K562 (cell line): ENCODE results near the gene KCNJ10. TPM values are rescaled to one million over a fixed set of nuclear protein-coding genes. Genes with fewer than 3 reads are reported as not detected.

Source experiments
- ATAC-seq: fragments of 200-7000 bp; cut with Tn5 transposase; 3 replicates; pipeline ENCODE4 v1.9.1; 2020; ENCODE audit warnings: moderate library complexity
- BruUV-seq: library from RNA; stranded (reverse); fragments of 400-500 nt; replicated peaks from 2 replicates; lab custom pipeline; 2021; lab: Mats Ljungman, UMichigan
- CTCF ChIA-PET: fragments of 300-600 bp; formaldehyde crosslinking; extraction: SDS; loops from one replicate; lab custom pipeline; 2021; ENCODE audit warnings: low intra/inter-chr PET ratio; lab: Yijun Ruan, JAX
- POLR2A ChIA-PET: fragments of 300-600, 350-650 bp; sonication (Branson Sonifier 250); formaldehyde crosslinking; extraction: SDS; loops from one replicate; lab custom pipeline; 2021; ENCODE audit warnings: antibody characterized with exemption, inconsistent platforms; lab: Yijun Ruan, JAX
- DNase-seq, 4 experiments: peaks; one replicate each; pipeline versions ENCODE4 v3.0.0 to v3.0.0-alpha.2; 2011 to 2018; ENCODE audit warnings: low spot score in 3 of 4, mixed read lengths in 3 of 4; ENCODE audit errors: extremely low read depth in 1 of 4
- FAIRE-seq: peaks from 2 replicates; lab custom pipeline; 2011; peaks lifted over from hg19 to GRCh38; lab: Jason Lieb, UNC
- H2AFZ ChIP-seq: 2 replicates; pipeline ENCODE4 v1.6.0; 2011; ENCODE audit warnings: low read depth, low read length, control low read depth, inconsistent platforms
- H3K27ac ChIP-seq: fragments of 200-600 bp; 3 replicates; pipeline ENCODE4 v1.8.0; 2011; ENCODE audit warnings: low read depth, mild to moderate bottlenecking, control low read depth, inconsistent platforms, low read length, moderate library complexity, mixed read lengths; ENCODE audit errors: extremely low read depth
- H3K27me3 ChIP-seq, 2 experiments: fragments of 300-600 bp in 1 of 2; 2 replicates in 1 of 2; 3 replicates in 1 of 2; pipeline versions ENCODE4 v1.6.0 to v1.8.0; 2011; ENCODE audit warnings: inconsistent platforms in 2 of 2, low read length in 2 of 2, mild to moderate bottlenecking in 1 of 2, mixed read lengths in 1 of 2, moderate library complexity in 1 of 2; ENCODE audit not compliant: control insufficient read depth in 2 of 2, insufficient read depth in 2 of 2
- H3K36me3 ChIP-seq: fragments of 300-600 bp; 3 replicates; pipeline ENCODE4 v1.8.0; 2011; ENCODE audit warnings: mild to moderate bottlenecking, low read length, inconsistent platforms; ENCODE audit not compliant: control insufficient read depth, insufficient read depth
- H3K4me1 ChIP-seq, 2 experiments: fragments of 200-600 bp in 1 of 2; replicated peaks in 1 of 2; 2 replicates in 1 of 2; 3 replicates in 1 of 2; pipeline versions ENCODE4 v1.5.1 to v1.8.0; 2011; ENCODE audit warnings: inconsistent platforms in 2 of 2, low read length in 2 of 2, mild to moderate bottlenecking in 1 of 2, mixed read lengths in 1 of 2, moderate library complexity in 1 of 2; ENCODE audit not compliant: control insufficient read depth in 2 of 2, insufficient read depth in 2 of 2
- H3K4me2 ChIP-seq: 2 replicates; pipeline ENCODE4 v1.6.1; 2011; ENCODE audit warnings: low read length, control low read depth, inconsistent platforms, mixed read lengths; ENCODE audit not compliant: insufficient read depth
- H3K4me3 ChIP-seq: fragments of 200-600 bp; sonication (generic), shearing (Covaris generic); 2 replicates; pipeline ENCODE4 v1.5.1; 2016; ENCODE audit warnings: control low read depth, inconsistent platforms
- H3K79me2 ChIP-seq: fragments of 200-600 bp; 3 replicates; pipeline ENCODE4 v1.8.0; 2011; ENCODE audit warnings: low read length, inconsistent platforms; ENCODE audit not compliant: control insufficient read depth, insufficient read depth
- H3K9ac ChIP-seq, 2 experiments: 2 replicates each; pipeline versions ENCODE4 v1.6.0 to v1.6.1; 2011; ENCODE audit warnings: low read depth in 2 of 2, low read length in 2 of 2, control low read depth in 1 of 2, inconsistent platforms in 1 of 2, mild to moderate bottlenecking in 1 of 2, mixed read lengths in 1 of 2; ENCODE audit not compliant: insufficient read depth in 1 of 2
- H3K9me1 ChIP-seq: one replicate; pipeline ENCODE4 v1.6.0; 2011; ENCODE audit warnings: inconsistent platforms, mild to moderate bottlenecking, low read length, moderate library complexity; ENCODE audit not compliant: control insufficient read depth, insufficient read depth
- H3K9me3 ChIP-seq: replicated peaks from 2 replicates; pipeline ENCODE4 v1.5.1; 2011; ENCODE audit warnings: low read depth, low read length, inconsistent platforms; ENCODE audit not compliant: control insufficient read depth, insufficient read depth
- H4K20me1 ChIP-seq: replicated peaks from 2 replicates; pipeline ENCODE4 v1.6.1; 2011; ENCODE audit warnings: low read length, inconsistent platforms, mixed read lengths; ENCODE audit not compliant: control insufficient read depth, insufficient read depth
- CBX5 ChIP-seq: IDR thresholded peaks from 2 replicates; pipeline ENCODE4 v1.6.1; 2014; ENCODE audit warnings: low read depth, borderline replicate concordance
- ERF ChIP-seq: fragments of 450-650 bp; formaldehyde crosslinking; IDR thresholded peaks from 2 replicates; pipeline ENCODE4 v1.4.0; 2020; ENCODE audit warnings: mild to moderate bottlenecking, mixed read lengths
- NR2C1 ChIP-seq, 2 experiments: fragments of 450-650 bp; IDR thresholded peaks; 2 replicates each; pipeline ENCODE4 v1.6.1; 2017; ENCODE audit warnings: mild to moderate bottlenecking in 2 of 2, antibody characterized with exemption in 1 of 2, inconsistent platforms in 1 of 2, missing compliant biosample characterization in 1 of 2, missing genetic modification characterization in 1 of 2
- NUFIP1 ChIP-seq: fragments of 450-650 bp; IDR thresholded peaks from 2 replicates; pipeline ENCODE4 v1.6.1; 2018; ENCODE audit not compliant: partially characterized antibody
- RAD51 ChIP-seq: fragments of 450-650 bp; IDR thresholded peaks from 2 replicates; pipeline ENCODE4 v1.7.1; 2016; ENCODE audit warnings: low read depth, mild to moderate bottlenecking, borderline replicate concordance
- RBBP5 ChIP-seq: fragments of 200-600 bp; sonication (generic); IDR thresholded peaks from 2 replicates; pipeline ENCODE4 v1.6.1; 2012; ENCODE audit warnings: borderline replicate concordance, mild to moderate bottlenecking, low read length, control low read depth, inconsistent platforms; ENCODE audit not compliant: insufficient read depth, poor library complexity, severe bottlenecking
- REST ChIP-seq, 2 experiments: fragments of 450-650 bp; formaldehyde crosslinking in 1 of 2; IDR thresholded peaks; 2 replicates each; pipeline versions ENCODE4 v1.4.0 to v1.6.1; 2014 to 2020; ENCODE audit warnings: mild to moderate bottlenecking in 2 of 2, borderline replicate concordance in 1 of 2, low read depth in 1 of 2
- TAF15 ChIP-seq: fragments of 200-400 bp; formaldehyde crosslinking; IDR thresholded peaks from 2 replicates; pipeline ENCODE4 v1.6.1; 2017; ENCODE audit warnings: mild to moderate bottlenecking, low read depth, low read length, moderate library complexity
- ZNF277 ChIP-seq: fragments of 250-450 bp; sonication (Bioruptor Pico); IDR thresholded peaks from 2 replicates; pipeline ENCODE4 v1.8.0; 2022; ENCODE audit warnings: inconsistent platforms, mild to moderate bottlenecking, moderate library complexity, borderline replicate concordance
- ZNF41 ChIP-seq: fragments of 250-450 bp; sonication (Bioruptor Pico); conservative IDR thresholded peaks from 2 replicates; pipeline ENCODE4 v1.4.0; 2020; ENCODE audit warnings: mild to moderate bottlenecking
- WGBS: fragments of 100-300 bp; shearing (Covaris generic); methylation state at CpG from one replicate; pipeline ENCODE4 v1.1.6; 2016; ENCODE audit warnings: low coverage, mixed read lengths; ENCODE audit not compliant: insufficient coverage; ENCODE audit errors: missing lambda C conversion rate; 5-methylcytosine and 5-hydroxymethylcytosine counted together
- in situ Hi-C: fragments of 300-500 bp; cut with MboI; formaldehyde crosslinking; loops from 4 replicates; pipeline ENCODE4 v1.15.0; 2018; ENCODE audit warnings: inconsistent platforms, mixed read lengths
- intact Hi-C: fragments of 100-400 bp; cut with micrococcal nuclease; formaldehyde crosslinking; loops from 2 replicates; pipeline ENCODE4 v1.14.2; 2022
- polyA plus RNA-seq, 8 experiments: library from polyadenylated mRNA; depleted of rRNA in 4 of 8; stranded (reverse) in 5 of 8; unstranded in 3 of 8; fragments of >200 nt; fragmentation: Nextera tagmentation in 2 of 8; fragmentation: Illumina TruSeq in 1 of 8; extraction: Ambion mirVana in 2 of 8; extraction: Trizol in 1 of 8; gene quantifications; 2 replicates each; pipeline versions ENCODE4 v1.2.1 to v1.2.3, GENCODE V29; 2011 to 2014; ENCODE audit warnings: inconsistent platforms in 1 of 8, missing spikeins in 1 of 8
- total RNA-seq, 7 experiments: library from RNA; depleted of rRNA in 6 of 7; stranded (reverse); fragments of >200 nt in 6 of 7; fragmentation: Illumina TruSeq in 2 of 7; extraction: Trizol in 2 of 7; gene quantifications; 2 replicates each; pipeline versions ENCODE4 v1.2.1 to v1.2.3, GENCODE V29; 2011 to 2021; ENCODE audit warnings: low replicate concordance in 1 of 7

The KCNJ10 gene
- total and polyA plus RNA-seq, 9 of the 15 experiments (the other 6 are each of a cell fraction or from before 2014, with no cell fraction given), result 0.06 to 0.11 TPM; not detected in 7

DNA sequence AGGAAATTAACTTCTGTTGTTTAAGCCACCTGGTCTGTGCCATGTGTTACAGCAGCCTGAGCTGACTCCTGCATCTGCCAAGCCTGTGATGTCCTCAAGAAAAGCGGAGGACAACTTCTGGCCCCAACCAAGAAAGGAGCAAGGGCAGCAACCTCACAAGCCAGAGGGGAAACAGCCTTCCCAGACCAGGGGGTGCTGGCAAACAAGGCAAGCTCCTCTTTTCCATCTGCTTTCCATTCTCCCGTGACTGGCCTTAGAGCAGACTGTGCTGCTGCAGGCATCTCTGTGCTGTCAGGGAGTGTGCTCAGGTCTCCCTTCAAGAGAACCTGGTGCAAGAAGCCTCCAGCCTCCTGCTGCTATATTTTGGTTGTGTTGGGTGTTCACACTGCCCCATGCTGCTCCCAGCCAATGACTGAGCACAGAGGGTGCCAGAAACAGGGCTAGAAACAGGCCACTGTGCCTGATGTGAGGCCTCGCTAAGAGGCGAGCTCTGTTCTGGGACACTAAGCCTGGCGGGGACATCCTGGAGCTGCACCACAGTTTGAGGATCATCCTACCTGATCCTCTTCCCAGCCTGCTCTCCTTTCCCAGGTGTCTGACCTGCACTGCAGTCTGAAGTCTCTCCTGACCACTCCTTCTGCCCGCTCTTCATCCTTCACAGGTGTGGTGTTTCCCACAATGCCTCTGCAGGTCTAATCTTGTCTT is 88.5 kb downstream of the KCNJ10 start (continued):
- no peak for TF ChIP-seq ZNF41
- TF ChIP-seq, all 486 proteins: peak for 0

DNA sequence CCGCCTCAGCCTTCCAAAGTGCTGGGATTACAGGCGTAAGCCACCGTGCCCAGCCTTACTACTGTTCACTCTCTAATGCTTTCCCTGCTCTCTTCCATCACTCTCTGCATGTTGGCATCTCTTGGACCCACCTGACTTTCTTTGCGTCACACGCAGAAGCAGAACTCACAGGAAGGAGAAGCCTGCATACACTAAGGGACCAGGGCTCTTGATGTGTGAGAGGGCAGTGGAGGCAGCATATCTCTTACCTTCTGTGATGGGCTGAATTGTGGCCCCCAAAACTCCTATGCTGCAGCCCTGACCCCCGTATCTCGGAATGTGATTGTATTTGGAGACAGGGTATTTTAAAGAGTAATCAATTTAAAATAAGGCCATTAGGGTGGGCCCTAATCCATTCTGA is 89.2 kb downstream of the KCNJ10 start:
- ATAC-seq, result no peak
- Histone ChIP-seq H3K4me1 (no peaks in the 10 kb centered on the region), H3K27me3 (peaks cover 23 to 42% of the 10 kb centered on the region in 2 experiments; a peak in 4 of 5 replicates), H3K9me3 (no peaks in the 10 kb centered on the region), H3K4me2 (no peak overlapping the region), H3K27ac (no peak overlapping the region), H3K4me3 (no peak overlapping the region), H3K79me2 (no peaks in the 10 kb centered on the region), H4K20me1 (no peaks in the 10 kb centered on the region), H3K36me3 (no peaks in the 10 kb centered on the region), H2AFZ (no peak overlapping the region), H3K9me1 (no peaks in the 10 kb centered on the region), H3K9ac (no peak overlapping the region)
- intact Hi-C loops, result no loop called here
- 6% methylated on average over 7 of the region's 7 CpGs for WGBS
- BruUV-seq, result no TSS peak
- no peak for DNase-seq
- FAIRE-seq, result no peak
- POLR2A ChIA-PET, result no interaction called here
- in situ Hi-C loops, result loop anchor here (25.0 kb wide), 1 partner anchor 793 kb away; no protein-coding TSS in a partner anchor
- CTCF ChIA-PET, result interaction anchor here (0.5 kb wide), 1 partner anchor 22 kb away, joined by 3 read pairs; no protein-coding TSS in a partner anchor
- TF ChIP-seq CBX5, result no peak
- TF ChIP-seq RAD51, result no peak
- TF ChIP-seq NUFIP1, result no peak
- no peak for TF ChIP-seq NR2C1 (IDR thresholded peaks at IDR 0.05)
- no peak for TF ChIP-seq NR2C1 (tag; IDR thresholded peaks at IDR 0.05)
- no peak for TF ChIP-seq TAF15
- no peak for TF ChIP-seq ZNF277 (CRISPR knock-in tag)
- TF ChIP-seq ERF (CRISPR knock-in tag), result no peak
- TF ChIP-seq REST (IDR thresholded peaks at IDR 0.05; ENCODE audit: borderline replicate concordance), result no peak
- no peak for TF ChIP-seq REST (CRISPR knock-in tag; IDR thresholded peaks at IDR 0.05; ENCODE audit: low read depth)
- no peak for TF ChIP-seq RBBP5
